ENCODE results near the gene CBFA2T2. TPM values are rescaled to one million over a fixed set of nuclear protein-coding genes. Genes with fewer than 3 reads are reported as not detected.

CBFA2T2 gene
- total and polyA plus RNA-seq, 2 experiments from 2014 or later: 29.2 to 33.1 TPM

DNA sequence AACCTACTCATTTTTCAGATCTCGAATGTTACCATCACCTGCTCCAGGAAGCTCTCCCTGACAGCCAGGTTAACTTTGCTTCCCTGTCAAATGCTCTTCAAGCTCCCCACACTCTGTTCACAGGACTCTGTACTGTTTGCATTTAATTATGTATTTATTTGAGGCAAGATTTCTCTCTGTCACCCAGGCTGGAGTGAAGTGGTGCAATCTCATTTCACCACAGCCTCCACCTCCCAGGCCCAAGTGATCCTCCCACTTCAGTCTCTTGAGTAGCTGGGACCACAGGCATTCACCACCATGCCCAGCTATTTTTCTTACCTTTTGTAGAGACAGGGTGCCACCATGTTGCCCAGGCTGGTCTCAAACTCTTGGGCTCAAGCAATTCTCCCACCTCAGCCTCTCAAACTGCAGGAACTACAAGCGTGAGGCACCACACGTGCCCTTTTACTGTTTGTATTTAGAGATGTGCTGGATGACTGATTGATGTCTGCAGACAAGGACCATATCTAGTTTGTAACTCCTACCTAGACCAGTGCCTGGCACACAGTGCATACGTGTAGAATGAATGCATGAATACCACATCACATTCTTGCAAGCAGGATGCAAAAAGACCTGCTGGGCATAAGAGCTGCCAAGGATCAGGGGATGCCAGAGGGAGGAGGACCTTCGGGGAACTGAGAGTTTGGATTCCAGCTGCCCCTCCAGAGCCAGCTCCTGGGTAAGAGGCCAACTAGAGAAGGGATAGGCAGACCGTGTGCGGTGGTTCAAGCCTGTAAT, 15.6 kb upstream of the CBFA2T2 start:
- Histone ChIP-seq H3K9me3 (ENCODE audit: low read depth) (no peaks in the 10 kb centered on the region), H3K79me2 (no peaks in the 10 kb centered on the region), H3K27ac (no peak overlapping the region), H3K9me2 (replicated peaks; ENCODE audit: insufficient read depth) (no peaks in the 10 kb centered on the region), H3K4me1 (ENCODE audit: insufficient read depth) (peaks cover 18% of the 10 kb centered on the region), H3K27me3 (no peaks in the 10 kb centered on the region), H3K36me3 (replicated peaks; ENCODE audit: insufficient read depth, low read depth) (no peaks in the 10 kb centered on the region), H2AFZ (no peak overlapping the region), H3K4me3 (no peak overlapping the region), H4K20me1 (ENCODE audit: insufficient read depth, poor library complexity, severe bottlenecking) (no peaks in the 10 kb centered on the region), H3K4me2 (no peak overlapping the region)
- DNase-seq (ENCODE audit: low spot score): peak; percentile 32
- WGBS (ENCODE audit: low lambda C conversion rate, missing lambda C conversion rate): 86% methylated on average over 7 of the region's 7 CpGs
- TF ChIP-seq EZH2phosphoT487 (IDR thresholded peaks at IDR 0.05; ENCODE audit: low read depth, severe bottlenecking, unreplicated experiment): no peak
- TF ChIP-seq, protein P1, sequence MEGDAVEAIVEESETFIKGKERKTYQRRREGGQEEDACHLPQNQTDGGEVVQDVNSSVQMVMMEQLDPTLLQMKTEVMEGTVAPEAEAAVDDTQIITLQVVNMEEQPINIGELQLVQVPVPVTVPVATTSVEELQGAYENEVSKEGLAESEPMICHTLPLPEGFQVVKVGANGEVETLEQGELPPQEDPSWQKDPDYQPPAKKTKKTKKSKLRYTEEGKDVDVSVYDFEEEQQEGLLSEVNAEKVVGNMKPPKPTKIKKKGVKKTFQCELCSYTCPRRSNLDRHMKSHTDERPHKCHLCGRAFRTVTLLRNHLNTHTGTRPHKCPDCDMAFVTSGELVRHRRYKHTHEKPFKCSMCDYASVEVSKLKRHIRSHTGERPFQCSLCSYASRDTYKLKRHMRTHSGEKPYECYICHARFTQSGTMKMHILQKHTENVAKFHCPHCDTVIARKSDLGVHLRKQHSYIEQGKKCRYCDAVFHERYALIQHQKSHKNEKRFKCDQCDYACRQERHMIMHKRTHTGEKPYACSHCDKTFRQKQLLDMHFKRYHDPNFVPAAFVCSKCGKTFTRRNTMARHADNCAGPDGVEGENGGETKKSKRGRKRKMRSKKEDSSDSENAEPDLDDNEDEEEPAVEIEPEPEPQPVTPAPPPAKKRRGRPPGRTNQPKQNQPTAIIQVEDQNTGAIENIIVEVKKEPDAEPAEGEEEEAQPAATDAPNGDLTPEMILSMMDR (IDR thresholded peaks at IDR 0.05; ENCODE audit: poor library complexity): no peak
- no peak for TF ChIP-seq EZH2 (IDR thresholded peaks at IDR 0.05; ENCODE audit: borderline replicate concordance)

DNA sequence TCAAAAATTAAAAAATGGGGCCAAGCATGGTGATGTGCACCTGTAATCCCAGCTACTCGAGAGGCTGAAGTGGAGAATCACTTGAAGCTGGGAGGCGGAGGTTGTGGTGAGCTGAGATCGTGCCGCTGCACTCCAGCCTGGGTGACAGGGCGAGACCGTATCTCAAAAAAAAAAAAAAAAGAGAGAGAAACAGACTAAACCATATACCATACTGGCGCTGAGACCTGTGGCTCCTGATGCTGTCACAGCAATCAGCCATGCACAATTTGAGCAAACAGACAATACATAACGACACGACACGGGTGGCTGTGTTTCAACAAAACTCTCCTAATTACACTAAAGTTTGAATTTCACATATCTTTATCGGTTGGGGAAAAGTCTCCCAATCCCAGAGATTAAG, 14.9 kb upstream of the CBFA2T2 start:
- H3K9me2 ChIP-seq (replicated peaks; ENCODE audit: insufficient read depth): no peaks in the 10 kb centered on the region
- no peaks in the 10 kb centered on the region for H3K9me3 ChIP-seq (ENCODE audit: low read depth)
- no peak for TF ChIP-seq EZH2phosphoT487 (IDR thresholded peaks at IDR 0.05; ENCODE audit: low read depth, severe bottlenecking, unreplicated experiment)
- TF ChIP-seq EZH2 (IDR thresholded peaks at IDR 0.05; ENCODE audit: borderline replicate concordance): no peak
- TF ChIP-seq, protein P1 (IDR thresholded peaks at IDR 0.05; ENCODE audit: poor library complexity): no peak
- no peaks in the 10 kb centered on the region for H3K27me3 ChIP-seq
- DNase-seq (ENCODE audit: low spot score): no peak
- H4K20me1 ChIP-seq (ENCODE audit: insufficient read depth, poor library complexity, severe bottlenecking): no peaks in the 10 kb centered on the region
- peaks cover 17% of the 10 kb centered on the region for H3K4me1 ChIP-seq (ENCODE audit: insufficient read depth)
- H3K4me3 ChIP-seq: no peak overlapping the region
- no peak overlapping the region for H2AFZ ChIP-seq
- H3K27ac ChIP-seq: no peak overlapping the region
- 76% methylated on average over 11 of the region's 11 CpGs for WGBS (ENCODE audit: low lambda C conversion rate, missing lambda C conversion rate)
- no peaks in the 10 kb centered on the region for H3K79me2 ChIP-seq
- no peak overlapping the region for H3K4me2 ChIP-seq
- H3K36me3 ChIP-seq (replicated peaks; ENCODE audit: insufficient read depth, low read depth): no peaks in the 10 kb centered on the region

DNA sequence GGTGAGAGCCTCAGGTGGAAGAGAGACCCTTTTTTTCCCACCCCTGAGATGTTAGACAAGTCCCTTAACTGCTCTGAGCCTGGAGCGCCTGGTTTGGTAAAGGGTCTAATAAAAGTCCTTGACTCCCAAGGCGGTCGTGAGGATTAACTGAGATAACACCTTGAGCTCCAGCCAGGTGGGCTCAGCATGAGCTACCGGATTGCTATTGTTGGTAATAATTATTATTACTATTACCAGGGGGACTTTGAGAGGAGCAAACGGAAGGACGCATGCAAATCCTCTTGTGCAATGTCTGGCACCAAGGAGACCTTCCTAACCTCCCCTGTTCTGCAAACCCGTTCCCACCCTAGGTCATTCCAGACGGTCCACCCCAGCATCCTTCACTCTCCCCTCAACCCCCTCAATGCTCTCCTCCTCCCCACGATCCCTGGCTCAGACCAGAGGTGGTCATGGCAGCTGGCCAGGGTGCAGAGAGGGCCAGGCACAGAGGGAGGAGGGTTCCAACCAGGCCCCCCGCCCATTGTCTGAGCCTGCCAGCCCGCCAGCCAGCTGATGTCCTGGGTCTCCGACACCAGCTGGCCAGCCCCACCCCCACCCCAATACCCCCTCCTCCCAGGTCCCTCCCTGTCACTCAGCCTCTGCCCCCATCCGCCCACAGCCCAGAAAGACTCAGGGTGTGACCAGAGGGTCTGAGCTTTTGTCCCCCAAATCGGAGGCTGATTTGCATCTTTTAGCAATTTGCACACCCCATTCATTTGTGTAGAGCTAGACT, 14.3 kb upstream of the CBFA2T2 start:
- Histone ChIP-seq H2AFZ (no peak overlapping the region), H3K4me1 (ENCODE audit: insufficient read depth) (peaks cover 14% of the 10 kb centered on the region), H3K9me3 (ENCODE audit: low read depth) (no peaks in the 10 kb centered on the region), H4K20me1 (ENCODE audit: insufficient read depth, poor library complexity, severe bottlenecking) (no peaks in the 10 kb centered on the region), H3K9me2 (replicated peaks; ENCODE audit: insufficient read depth) (no peaks in the 10 kb centered on the region), H3K4me3 (no peak overlapping the region), H3K4me2 (no peak overlapping the region), H3K27me3 (no peaks in the 10 kb centered on the region), H3K36me3 (replicated peaks; ENCODE audit: insufficient read depth, low read depth) (no peaks in the 10 kb centered on the region), H3K79me2 (no peaks in the 10 kb centered on the region), H3K27ac (no peak overlapping the region)
- TF ChIP-seq, protein P1 (IDR thresholded peaks at IDR 0.05; ENCODE audit: poor library complexity): no peak
- DNase-seq (ENCODE audit: low spot score): no peak
- 43% methylated on average over 14 of the region's 14 CpGs for WGBS (ENCODE audit: low lambda C conversion rate, missing lambda C conversion rate)

Data from hepatocyte (in vitro differentiated cells).